H1 (cell line): ENCODE data around the gene CEP89. TPM values are rescaled to one million over a fixed set of nuclear protein-coding genes. Genes with fewer than 3 reads are reported as not detected.

ENCODE experiments used
- CTCF ChIA-PET: fragments of 300-600 bp; sonication (Branson Sonifier 250); formaldehyde crosslinking; loops from one replicate; lab custom pipeline; 2021; ENCODE audit not compliant: partially characterized antibody; lab: Charles Lee
- POLR2A ChIA-PET: fragments of 300-600 bp; sonication (Branson Sonifier 250); formaldehyde crosslinking; loops from one replicate; lab custom pipeline; 2021; ENCODE audit warnings: inconsistent platforms; ENCODE audit not compliant: partially characterized antibody; lab: Charles Lee
- DNase-seq, 2 experiments: peaks; one replicate each; pipeline versions ENCODE4 v3.0.0 to v3.0.0-alpha.2; 2010 to 2022; ENCODE audit warnings: low spot score in 2 of 2, low read depth in 1 of 2, mixed read lengths in 1 of 2
- FAIRE-seq: peaks from 2 replicates; lab custom pipeline; 2011; peaks lifted over from hg19 to GRCh38; lab: Jason Lieb, UNC
- H2AFZ ChIP-seq: 2 replicates; pipeline ENCODE4 v1.8.1; 2012; ENCODE audit warnings: low read length, inconsistent platforms
- H2AK5ac ChIP-seq: 2 replicates; pipeline ENCODE4 v1.6.1; 2013; ENCODE audit warnings: low read depth, low read length
- H2BK120ac ChIP-seq: replicated peaks from 2 replicates; pipeline ENCODE3; 2013; ENCODE audit warnings: low read depth, low read length, inconsistent platforms
- H2BK12ac ChIP-seq: 2 replicates; pipeline ENCODE4 v1.6.1; 2013; ENCODE audit warnings: low read depth, low read length
- H2BK15ac ChIP-seq: 2 replicates; pipeline ENCODE4 v1.6.1; 2013; ENCODE audit warnings: low read length
- H2BK20ac ChIP-seq: 2 replicates; pipeline ENCODE4 v1.6.1; 2013; ENCODE audit warnings: low read length
- H2BK5ac ChIP-seq: 2 replicates; pipeline ENCODE4 v1.6.1; 2013; ENCODE audit warnings: low read depth, low read length
- H3K14ac ChIP-seq: 2 replicates; pipeline ENCODE4 v1.6.1; 2013; ENCODE audit warnings: inconsistent platforms; ENCODE audit not compliant: insufficient read length
- H3K18ac ChIP-seq: 2 replicates; pipeline ENCODE4 v1.6.1; 2013; ENCODE audit warnings: low read length; ENCODE audit errors: extremely low read depth
- H3K23ac ChIP-seq: 2 replicates; pipeline ENCODE4 v1.6.1; 2013; ENCODE audit warnings: inconsistent platforms; ENCODE audit not compliant: insufficient read length
- H3K23me2 ChIP-seq: 2 replicates; pipeline ENCODE4 v1.6.1; 2013; ENCODE audit warnings: low read depth, low read length
- H3K27ac ChIP-seq: 2 replicates; pipeline ENCODE4 v1.6.1; 2011; ENCODE audit warnings: low read depth, low read length, inconsistent platforms
- H3K27me3 ChIP-seq, 4 experiments: replicated peaks in 1 of 4; 1 replicate in 1 of 4; 2 replicates in 3 of 4; pipeline versions ENCODE4 v1.6.1 to v1.8.1; 2011 to 2013; ENCODE audit warnings: low read length in 3 of 4, mild to moderate bottlenecking in 3 of 4, inconsistent platforms in 2 of 4, mixed read lengths in 2 of 4, moderate library complexity in 1 of 4; ENCODE audit not compliant: control insufficient read depth in 3 of 4, insufficient read depth in 3 of 4; ENCODE audit errors: extremely low read depth in 1 of 4
- H3K36me3 ChIP-seq, 4 experiments: 2 replicates each; pipeline versions ENCODE4 v1.6.1 to v1.8.1; 2011 to 2013; ENCODE audit warnings: mild to moderate bottlenecking in 4 of 4, low read length in 3 of 4, moderate library complexity in 2 of 4, control low read depth in 1 of 4, inconsistent platforms in 1 of 4; ENCODE audit not compliant: insufficient read depth in 4 of 4, control insufficient read depth in 2 of 4
- H3K4ac ChIP-seq: replicated peaks from 2 replicates; pipeline ENCODE3; 2013; ENCODE audit warnings: low read length, low read depth, mixed read lengths, inconsistent platforms; ENCODE audit not compliant: insufficient read length
- H3K4me1 ChIP-seq, 4 experiments: replicated peaks in 1 of 4; 1 replicate in 1 of 4; 2 replicates in 3 of 4; pipeline versions ENCODE4 v1.6.1 to v1.8.1; 2011 to 2013; ENCODE audit warnings: low read length in 3 of 4, inconsistent platforms in 2 of 4, mixed read lengths in 1 of 4; ENCODE audit not compliant: insufficient read depth in 4 of 4, control insufficient read depth in 3 of 4
- H3K4me2 ChIP-seq, 2 experiments: 2 replicates each; pipeline versions ENCODE4 v1.6.1 to v1.8.1; 2011 to 2013; ENCODE audit warnings: low read depth in 2 of 2, low read length in 2 of 2, control low read depth in 1 of 2, inconsistent platforms in 1 of 2, mild to moderate bottlenecking in 1 of 2; ENCODE audit not compliant: insufficient read depth in 1 of 2
- H3K4me3 ChIP-seq, 4 experiments: fragments of 200-600, 300-600 bp in 1 of 4; sonication (generic), shearing (Covaris generic), sonication (Bioruptor Twin) in 1 of 4; 2 replicates each; pipeline versions ENCODE4 v1.5.1 to v1.8.1; 2011 to 2016; ENCODE audit warnings: low read length in 4 of 4, low read depth in 3 of 4, control low read depth in 2 of 4, inconsistent platforms in 2 of 4, mild to moderate bottlenecking in 2 of 4, mixed read lengths in 1 of 4, moderate library complexity in 1 of 4; ENCODE audit not compliant: insufficient read depth in 2 of 4; ENCODE audit errors: extremely low read depth in 1 of 4
- H3K56ac ChIP-seq: replicated peaks from 2 replicates; pipeline ENCODE3; 2013; ENCODE audit warnings: low read depth, mild to moderate bottlenecking, mixed read lengths, low read length, inconsistent platforms; ENCODE audit not compliant: insufficient read length
- H3K79me1 ChIP-seq: 2 replicates; pipeline ENCODE4 v1.6.1; 2013; ENCODE audit warnings: low read depth, low read length, control low read depth
- H3K79me2 ChIP-seq, 2 experiments: 2 replicates each; pipeline versions ENCODE4 v1.6.1 to v1.8.1; 2012 to 2013; ENCODE audit warnings: low read length in 2 of 2, mild to moderate bottlenecking in 2 of 2, inconsistent platforms in 1 of 2; ENCODE audit not compliant: insufficient read depth in 2 of 2, control insufficient read depth in 1 of 2
- H3K9ac ChIP-seq, 4 experiments: replicated peaks in 1 of 4; 1 replicate in 1 of 4; 2 replicates in 3 of 4; pipeline versions ENCODE4 v1.6.1 to v1.8.1; 2011 to 2013; ENCODE audit warnings: low read depth in 3 of 4, low read length in 3 of 4, control low read depth in 2 of 4, mild to moderate bottlenecking in 2 of 4, moderate library complexity in 2 of 4, inconsistent platforms in 1 of 4; ENCODE audit errors: extremely low read depth in 1 of 4
- H3K9me3 ChIP-seq, 2 experiments: 2 replicates each; pipeline versions ENCODE4 v1.6.1 to v1.8.1; 2012 to 2013; ENCODE audit warnings: mild to moderate bottlenecking in 2 of 2, moderate library complexity in 2 of 2, control low read depth in 1 of 2, inconsistent platforms in 1 of 2, low read depth in 1 of 2, low read length in 1 of 2, mixed read lengths in 1 of 2; ENCODE audit not compliant: insufficient read depth in 2 of 2
- H4K20me1 ChIP-seq, 2 experiments: replicated peaks in 1 of 2; 2 replicates each; pipeline versions ENCODE3 to v1.8.1; 2011 to 2013; ENCODE audit warnings: inconsistent platforms in 2 of 2, low read length in 2 of 2, mild to moderate bottlenecking in 1 of 2; ENCODE audit not compliant: insufficient read depth in 2 of 2, control insufficient read depth in 1 of 2
- H4K5ac ChIP-seq: 2 replicates; pipeline ENCODE4 v1.6.1; 2013; ENCODE audit warnings: low read length, low read depth, mixed read lengths, inconsistent platforms; ENCODE audit not compliant: insufficient read length
- H4K8ac ChIP-seq: 2 replicates; pipeline ENCODE4 v1.8.0; 2013; ENCODE audit warnings: mild to moderate bottlenecking, moderate library complexity, low read length, inconsistent platforms; ENCODE audit not compliant: insufficient read depth; ENCODE audit errors: extremely low read depth
- H4K91ac ChIP-seq: replicated peaks from 2 replicates; pipeline ENCODE3; 2013; ENCODE audit warnings: low read length, mixed read lengths, inconsistent platforms; ENCODE audit not compliant: insufficient read length
- CREB1 ChIP-seq: IDR thresholded peaks from 2 replicates; pipeline ENCODE4 v1.6.1; 2012; ENCODE audit warnings: inconsistent platforms
- CTCF ChIP-seq, 3 experiments: IDR thresholded peaks; 1 replicate in 2 of 3; 2 replicates in 1 of 3; pipeline versions ENCODE4 v1.5.1 to v1.6.1; 2011; ENCODE audit warnings: low read length in 3 of 3, mild to moderate bottlenecking in 3 of 3, inconsistent platforms in 2 of 3, low read depth in 1 of 3, moderate library complexity in 1 of 3; ENCODE audit not compliant: insufficient read depth in 1 of 3; ENCODE audit errors: control extremely low read depth in 1 of 3
- EGR1 ChIP-seq: IDR thresholded peaks from 2 replicates; pipeline ENCODE4 v1.6.1; 2011; ENCODE audit warnings: low read depth, low read length, borderline replicate concordance
- MAFK ChIP-seq: IDR thresholded peaks from 2 replicates; pipeline ENCODE4 v1.6.1; 2012; ENCODE audit warnings: low read depth, mild to moderate bottlenecking, improper control_type of control experiment, low read length
- PHF8 ChIP-seq: fragments of 200-600 bp; sonication (generic); conservative IDR thresholded peaks from 2 replicates; pipeline ENCODE4 v1.7.1; 2012; ENCODE audit warnings: low read depth, mild to moderate bottlenecking, inconsistent platforms, low read length, moderate library complexity
- POLR2A ChIP-seq, 2 experiments: IDR thresholded peaks; 1 replicate in 1 of 2; 2 replicates in 1 of 2; pipeline ENCODE4 v1.6.1; 2011; ENCODE audit warnings: low read depth in 2 of 2, low read length in 2 of 2, mild to moderate bottlenecking in 2 of 2; ENCODE audit errors: control extremely low read depth in 1 of 2
- RBBP5 ChIP-seq: IDR thresholded peaks from 2 replicates; pipeline ENCODE4 v1.7.1; 2012; ENCODE audit warnings: low read depth, mild to moderate bottlenecking, inconsistent platforms, low read length, moderate library complexity, borderline replicate concordance
- RFX5 ChIP-seq: IDR thresholded peaks from 2 replicates; pipeline ENCODE4 v1.6.1; 2011; ENCODE audit warnings: low read depth, low read length, improper control_type of control experiment, borderline replicate concordance
- SP2 ChIP-seq: IDR thresholded peaks from 2 replicates; pipeline ENCODE4 v1.6.1; 2012; ENCODE audit warnings: mild to moderate bottlenecking, low read length, inconsistent platforms
- SP4 ChIP-seq: IDR thresholded peaks from 2 replicates; pipeline ENCODE4 v1.6.1; 2012; ENCODE audit warnings: low read length, inconsistent platforms
- TAF1 ChIP-seq: IDR thresholded peaks from 2 replicates; pipeline ENCODE4 v1.6.1; 2011; ENCODE audit warnings: mild to moderate bottlenecking, low read depth, low read length
- TEAD4 ChIP-seq: IDR thresholded peaks from 2 replicates; pipeline ENCODE4 v1.6.1; 2012; ENCODE audit warnings: low read depth, low read length, inconsistent platforms, mixed read lengths
- WGBS, 2 experiments: shearing (Covaris generic) in 1 of 2; methylation state at CpG; one replicate each; pipeline versions ENCODE4 v1.1.6 to v1.1.7; 2013 to 2015; ENCODE audit warnings: low lambda C conversion rate in 2 of 2, mixed read lengths in 2 of 2, inconsistent platforms in 1 of 2, low coverage in 1 of 2, missing lambda C conversion rate in 1 of 2; ENCODE audit not compliant: insufficient replicate concordance in 2 of 2, insufficient coverage in 1 of 2, insufficient read length in 1 of 2; ENCODE audit errors: extremely low coverage in 1 of 2, missing lambda C conversion rate in 1 of 2; 5-methylcytosine and 5-hydroxymethylcytosine counted together
- polyA plus RNA-seq, 7 experiments: library from polyadenylated mRNA; depleted of rRNA in 3 of 7; stranded (reverse) in 5 of 7; unstranded in 2 of 7; fragments of >200 nt in 5 of 7; fragments of 200-250 nt in 2 of 7; gene quantifications; 1 replicate in 5 of 7; 2 replicates in 1 of 7; 4 replicates in 1 of 7; pipeline versions ENCODE4 v1.2.1 to v1.2.3, GENCODE V29; 2011 to 2013; ENCODE audit warnings: missing spikeins in 2 of 7, mixed read lengths in 2 of 7
- total RNA-seq: library from RNA; stranded (reverse); fragmentation: NEBNext Ultra II Directional; extraction: Animal tissue kit (Norgen Biotek cat#: 25700); gene quantifications from 2 replicates; pipeline ENCODE4 v1.2.1, GENCODE V29; 2021

The CEP89 gene
- total and polyA plus RNA-seq, 2 of the 8 experiments (the other 6 are each of a cell fraction or from before 2014, with no cell fraction given) = 23.0 to 23.6 TPM

DNA sequence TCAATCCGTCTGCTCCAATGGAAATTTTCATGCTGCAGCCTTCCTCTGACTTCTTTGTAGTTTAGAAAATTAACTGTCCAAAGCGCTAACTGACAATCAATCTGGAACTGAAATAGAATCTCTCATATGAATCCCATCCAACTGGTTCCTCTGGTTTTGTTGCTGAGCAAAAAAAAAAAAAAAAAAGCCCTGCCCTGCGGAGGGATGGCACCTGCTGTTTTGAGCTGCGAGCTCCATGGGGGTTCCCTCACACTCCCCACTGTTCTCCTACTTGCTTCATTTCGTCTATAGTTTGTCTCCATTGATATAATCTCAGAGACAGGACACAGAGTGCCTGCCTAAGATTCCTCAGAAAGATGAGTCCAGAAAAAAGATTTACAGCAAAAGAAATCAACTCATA lies 33.7 kb upstream of the CEP89 start:
- H3K4ac ChIP-seq = no peak overlapping the region
- H4K91ac ChIP-seq = no peak overlapping the region
- H2BK15ac ChIP-seq = no peak overlapping the region
- no peak overlapping the region; the same call in 1 of the 2 replicates for H3K18ac ChIP-seq
- no peak overlapping the region for H3K23ac ChIP-seq
- no peak overlapping the region for H3K27ac ChIP-seq
- no peak overlapping the region for H2BK5ac ChIP-seq
- 41% methylated on average over 3 of the region's 5 CpGs; no CpG with 5 or more reads in 1 of the 2 experiments for WGBS, 2 experiments
- FAIRE-seq (no peak), DNase-seq (no peak)
- H3K9me3 ChIP-seq = no peaks in the 10 kb centered on the region
- no peak overlapping the region for H2BK12ac ChIP-seq
- H2AK5ac ChIP-seq = no peak overlapping the region
- no peak overlapping the region for H3K14ac ChIP-seq
- no peaks in the 10 kb centered on the region for H3K4me1 ChIP-seq
- H4K8ac ChIP-seq = no peak overlapping the region
- POLR2A ChIA-PET = interaction anchor here (1.3 to 1.9 kb wide), 3 partner anchors 13 to 75 kb away, joined by 4 to 6 read pairs (median 5); partner anchors contain the start of gene GPATCH1
- H2BK120ac ChIP-seq = no peak overlapping the region
- CTCF ChIA-PET = interaction anchor here (0.9 to 1.9 kb wide), 4 partner anchors 17 to 171 kb away, joined by 3 to 4 read pairs (median 4); partner anchors contain the start of gene FAAP24
- no peak overlapping the region for H3K9ac ChIP-seq
- H4K20me1 ChIP-seq = no peaks in the 10 kb centered on the region
- H3K4me2 ChIP-seq = peak overlapping the region in 1 of 2 experiments; percentile 28; a peak in 1 of 4 replicates
- no peak overlapping the region for H3K56ac ChIP-seq
- no peaks in the 10 kb centered on the region for H3K79me1 ChIP-seq
- no peaks in the 10 kb centered on the region for H3K23me2 ChIP-seq
- H4K5ac ChIP-seq = no peak overlapping the region
- no peak overlapping the region for H3K4me3 ChIP-seq
- no peak overlapping the region for H2AFZ ChIP-seq
- H2BK20ac ChIP-seq = no peak overlapping the region
- no peaks in the 10 kb centered on the region for H3K79me2 ChIP-seq
- H3K36me3 ChIP-seq = peaks cover 0 to 34% (median 12%) of the 10 kb centered on the region in 4 experiments; a peak in 3 of 8 replicates
- H3K27me3 ChIP-seq = no peaks in the 10 kb centered on the region
- TF ChIP-seq CTCF (IDR thresholded peaks at IDR 0.05; ENCODE audit: control extremely low read depth in 1 of 3, insufficient read depth in 1 of 3, low read depth in 1 of 3, low read length in 3 of 3) (no peak), TEAD4 (no peak), SP2 (no peak), POLR2A (IDR thresholded peaks at IDR 0.05; ENCODE audit: control extremely low read depth in 1 of 2, low read depth in 2 of 2, low read length in 2 of 2) (no peak), TAF1 (no peak), EGR1 (no peak), PHF8 (no peak), RBBP5 (no peak), MAFK (no peak), RFX5 (no peak), CREB1 (no peak), SP4 (no peak)
